ENCODE data around the gene GULP1.

GULP1 gene

GRCh38 chr2:188620916-188621315 lies 329.2 kb downstream of the GULP1 start:
- no peak for ATAC-seq
- TF ChIP-seq ESRRG (CRISPR knock-in tag; IDR thresholded peaks at IDR 0.05): no peak
- no peak for TF ChIP-seq ZNF8 (CRISPR knock-in tag; IDR thresholded peaks at IDR 0.05)
- TF ChIP-seq CSRNP3 (CRISPR knock-in tag; IDR thresholded peaks at IDR 0.05): no peak
- TF ChIP-seq ZFP30 (CRISPR knock-in tag; IDR thresholded peaks at IDR 0.05): no peak
- TF ChIP-seq BACH2 (CRISPR knock-in tag; IDR thresholded peaks at IDR 0.05; ENCODE audit: borderline replicate concordance): no peak
- no peak for TF ChIP-seq TCF4 (CRISPR knock-in tag; IDR thresholded peaks at IDR 0.05; ENCODE audit: borderline replicate concordance)
- no peak for TF ChIP-seq CREB5 (CRISPR knock-in tag; IDR thresholded peaks at IDR 0.05; ENCODE audit: low read depth)
- TF ChIP-seq ZC3H10 (CRISPR knock-in tag; IDR thresholded peaks at IDR 0.05): no peak
- no peak for TF ChIP-seq RARB (CRISPR knock-in tag; IDR thresholded peaks at IDR 0.05)
- TF ChIP-seq PPARA (CRISPR knock-in tag; IDR thresholded peaks at IDR 0.05; ENCODE audit: borderline replicate concordance): no peak
- TF ChIP-seq ZFP3 (CRISPR knock-in tag; IDR thresholded peaks at IDR 0.05): no peak
- TF ChIP-seq ZNF565 (CRISPR knock-in tag; conservative IDR thresholded peaks at IDR 0.05; ENCODE audit: low read depth): no peak
- TF ChIP-seq TOX (CRISPR knock-in tag; IDR thresholded peaks at IDR 0.05; ENCODE audit: borderline replicate concordance): no peak
- no peak for TF ChIP-seq ARNTL (CRISPR knock-in tag; IDR thresholded peaks at IDR 0.05; ENCODE audit: borderline replicate concordance, low read depth)
- no peak for TF ChIP-seq TSHZ2 (CRISPR knock-in tag; IDR thresholded peaks at IDR 0.05)
- TF ChIP-seq POU6F1 (CRISPR knock-in tag; IDR thresholded peaks at IDR 0.05; ENCODE audit: borderline replicate concordance, low read depth): no peak
- TF ChIP-seq ZNF70 (CRISPR knock-in tag; IDR thresholded peaks at IDR 0.05): no peak
- no peak for TF ChIP-seq ISL1 (CRISPR knock-in tag; IDR thresholded peaks at IDR 0.05)
- no peak for TF ChIP-seq SNAI2 (CRISPR knock-in tag; IDR thresholded peaks at IDR 0.05)

GRCh38 chr2:188622601-188623260 lies 331.1 kb downstream of the GULP1 start:
- ATAC-seq: no peak
- TF ChIP-seq SNAI2 (CRISPR knock-in tag; IDR thresholded peaks at IDR 0.05) (no peak), PATZ1 (CRISPR knock-in tag; IDR thresholded peaks at IDR 0.05; ENCODE audit: borderline replicate concordance) (no peak), ZNF70 (CRISPR knock-in tag; IDR thresholded peaks at IDR 0.05) (no peak), OSR1 (CRISPR knock-in tag; IDR thresholded peaks at IDR 0.05) (no peak), ISL1 (CRISPR knock-in tag; IDR thresholded peaks at IDR 0.05) (no peak), POU6F1 (CRISPR knock-in tag; IDR thresholded peaks at IDR 0.05; ENCODE audit: borderline replicate concordance, low read depth) (no peak), TOX (CRISPR knock-in tag; IDR thresholded peaks at IDR 0.05; ENCODE audit: borderline replicate concordance) (no peak), CSRNP3 (CRISPR knock-in tag; IDR thresholded peaks at IDR 0.05) (no peak), CSDC2 (CRISPR knock-in tag; IDR thresholded peaks at IDR 0.05) (no peak), CREB5 (CRISPR knock-in tag; IDR thresholded peaks at IDR 0.05; ENCODE audit: low read depth) (no peak), GLIS3 (CRISPR knock-in tag; IDR thresholded peaks at IDR 0.05) (no peak), ZFP3 (CRISPR knock-in tag; IDR thresholded peaks at IDR 0.05) (no peak), ZFP30 (CRISPR knock-in tag; IDR thresholded peaks at IDR 0.05) (no peak)
